IMR-90 (cell line): ENCODE data around the gene ARHGAP31. TPM values are rescaled to one million over a fixed set of nuclear protein-coding genes. Genes with fewer than 3 reads are reported as not detected.

ENCODE experiments used
- ATAC-seq: fragments of 200-7000 bp; cut with Tn5 transposase; 2 replicates; pipeline ENCODE4 v1.9.1; 2020; ENCODE audit warnings: low read depth, mild to moderate bottlenecking, moderate library complexity
- BruUV-seq: library from RNA; stranded (reverse); fragments of 400-500 nt; replicated peaks from 2 replicates; lab custom pipeline; 2021; lab: Mats Ljungman, UMichigan
- CTCF ChIA-PET: fragments of 300-600 bp; formaldehyde crosslinking; extraction: SDS; loops from one replicate; lab custom pipeline; 2021; ENCODE audit warnings: antibody characterized with exemption; lab: Yijun Ruan, JAX
- POLR2A ChIA-PET: fragments of 300-600 bp; sonication (Branson Sonifier 250); formaldehyde crosslinking; loops from one replicate; lab custom pipeline; 2022; ENCODE audit warnings: antibody characterized with exemption; ENCODE audit not compliant: unreplicated experiment; lab: Charles Lee
- DNase-seq: peaks from one replicate; pipeline ENCODE4 v3.0.0; 2013
- H2AFZ ChIP-seq: replicated peaks from 2 replicates; pipeline ENCODE3; 2013; ENCODE audit warnings: low read length, mild to moderate bottlenecking; ENCODE audit not compliant: poor library complexity
- H2AK5ac ChIP-seq: 2 replicates; pipeline ENCODE4 v1.6.1; 2013; ENCODE audit warnings: low read depth, low read length, inconsistent platforms
- H2AK9ac ChIP-seq: replicated peaks from 2 replicates; pipeline ENCODE3; 2013; ENCODE audit warnings: mild to moderate bottlenecking, low read depth, low read length, moderate library complexity; ENCODE audit not compliant: poor library complexity
- H2BK120ac ChIP-seq: 2 replicates; pipeline ENCODE4 v1.6.1; 2013; ENCODE audit warnings: low read depth, low read length, inconsistent platforms
- H2BK15ac ChIP-seq: 3 replicates; pipeline ENCODE4 v1.6.1; 2013; ENCODE audit warnings: low read depth, low read length, inconsistent platforms
- H2BK20ac ChIP-seq: 2 replicates; pipeline ENCODE4 v1.6.1; 2013; ENCODE audit warnings: low read depth, mild to moderate bottlenecking, inconsistent platforms, low read length, moderate library complexity
- H2BK5ac ChIP-seq: 2 replicates; pipeline ENCODE4 v1.6.1; 2013; ENCODE audit warnings: mild to moderate bottlenecking, low read depth, low read length, inconsistent platforms; ENCODE audit not compliant: poor library complexity, severe bottlenecking
- H3K14ac ChIP-seq: replicated peaks from 2 replicates; pipeline ENCODE4 v1.6.1; 2013; ENCODE audit warnings: low read depth, low read length, inconsistent platforms
- H3K18ac ChIP-seq: 2 replicates; pipeline ENCODE4 v1.6.1; 2013; ENCODE audit warnings: low read depth, low read length, control low read depth
- H3K23ac ChIP-seq: 2 replicates; pipeline ENCODE4 v1.6.1; 2013; ENCODE audit warnings: low read depth, low read length, inconsistent platforms
- H3K27ac ChIP-seq: 2 replicates; pipeline ENCODE4 v1.5.1; 2013; ENCODE audit warnings: mild to moderate bottlenecking, control low read depth, low read length; ENCODE audit not compliant: insufficient read depth
- H3K27me3 ChIP-seq: 2 replicates; pipeline ENCODE4 v1.6.1; 2013; ENCODE audit warnings: low read length; ENCODE audit not compliant: control insufficient read depth, insufficient read depth
- H3K36me3 ChIP-seq: 2 replicates; pipeline ENCODE4 v1.6.1; 2013; ENCODE audit warnings: low read length, mixed read lengths; ENCODE audit not compliant: control insufficient read depth, insufficient read depth
- H3K4ac ChIP-seq: 2 replicates; pipeline ENCODE4 v1.6.1; 2013; ENCODE audit warnings: low read depth, low read length, inconsistent platforms
- H3K4me1 ChIP-seq: 2 replicates; pipeline ENCODE4 v1.6.1; 2013; ENCODE audit warnings: low read length, mixed read lengths; ENCODE audit not compliant: control insufficient read depth, insufficient read depth
- H3K4me2 ChIP-seq: 2 replicates; pipeline ENCODE4 v1.6.1; 2013; ENCODE audit warnings: low read depth, mild to moderate bottlenecking, control low read depth, low read length, moderate library complexity
- H3K4me3 ChIP-seq: 2 replicates; pipeline ENCODE4 v1.5.1; 2013; ENCODE audit warnings: low read depth, mild to moderate bottlenecking, control low read depth, low read length, moderate library complexity; ENCODE audit not compliant: insufficient read depth
- H3K56ac ChIP-seq: 2 replicates; pipeline ENCODE4 v1.6.1; 2013; ENCODE audit warnings: low read length, inconsistent platforms; ENCODE audit not compliant: insufficient read depth; ENCODE audit errors: extremely low read depth
- H3K79me1 ChIP-seq, 2 experiments: 2 replicates each; pipeline ENCODE4 v1.6.1; 2013; ENCODE audit warnings: low read length in 2 of 2, inconsistent platforms in 1 of 2, low read depth in 1 of 2
- H3K9ac ChIP-seq: 2 replicates; pipeline ENCODE4 v1.6.1; 2013; ENCODE audit warnings: low read depth, low read length, control low read depth
- H3K9me1 ChIP-seq: 2 replicates; pipeline ENCODE4 v1.6.1; 2013; ENCODE audit warnings: low read length, inconsistent platforms; ENCODE audit not compliant: insufficient read depth
- H3K9me3 ChIP-seq: 2 replicates; pipeline ENCODE4 v1.6.1; 2013; ENCODE audit warnings: low read length; ENCODE audit not compliant: control insufficient read depth, insufficient read depth
- H4K20me1 ChIP-seq: 2 replicates; pipeline ENCODE4 v1.6.1; 2013; ENCODE audit warnings: low read length, inconsistent platforms; ENCODE audit not compliant: insufficient read depth
- H4K5ac ChIP-seq: 2 replicates; pipeline ENCODE4 v1.6.1; 2013; ENCODE audit warnings: mild to moderate bottlenecking, low read depth, low read length, control low read depth
- H4K8ac ChIP-seq, 2 experiments: 2 replicates each; pipeline ENCODE4 v1.6.1; 2013; ENCODE audit warnings: low read depth in 2 of 2, low read length in 2 of 2, control low read depth in 1 of 2, inconsistent platforms in 1 of 2
- H4K91ac ChIP-seq: 2 replicates; pipeline ENCODE4 v1.6.1; 2013; ENCODE audit warnings: low read depth, low read length, inconsistent platforms; ENCODE audit not compliant: insufficient read depth
- CEBPB ChIP-seq: IDR thresholded peaks from 2 replicates; pipeline ENCODE4 v1.6.1; 2012; ENCODE audit warnings: low read depth, low read length, improper control_type of control experiment
- CHD1 ChIP-seq: IDR thresholded peaks from 2 replicates; pipeline ENCODE4 v1.6.1; 2012; ENCODE audit warnings: low read depth, low read length, improper control_type of control experiment
- MAFK ChIP-seq: IDR thresholded peaks from 2 replicates; pipeline ENCODE4 v1.6.1; 2012; ENCODE audit warnings: low read depth, low read length, improper control_type of control experiment
- NFE2L2 ChIP-seq: fragments of 150-350 bp; IDR thresholded peaks from 2 replicates; pipeline ENCODE4 v1.6.1; 2016; ENCODE audit warnings: low read depth, mild to moderate bottlenecking, low read length
- SMC3 ChIP-seq: fragments of 150-350 bp; IDR thresholded peaks from 2 replicates; pipeline ENCODE4 v1.6.1; 2016; ENCODE audit warnings: low read depth, mild to moderate bottlenecking, antibody characterized with exemption, low read length, moderate library complexity
- WGBS, 2 experiments: methylation state at CpG; one replicate each; pipeline versions ENCODE4 v1.1.5 to v1.1.7; 2013; ENCODE audit warnings: missing lambda C conversion rate in 2 of 2; ENCODE audit not compliant: insufficient read length in 1 of 2; ENCODE audit errors: extremely low coverage in 2 of 2; 5-methylcytosine and 5-hydroxymethylcytosine counted together
- dilution Hi-C: fragments of 300-500 bp; cut with HindIII; formaldehyde crosslinking; loops from one replicate; pipeline ENCODE4 v1.14.3; 2018; ENCODE audit warnings: low sequenced_read_pairs; ENCODE audit not compliant: unreplicated experiment
- in situ Hi-C: fragments of 300-500 bp; cut with MboI; formaldehyde crosslinking; loops from 3 replicates; pipeline ENCODE4 v1.14.3; 2019; ENCODE audit warnings: low sequenced_read_pairs, inconsistent platforms, mixed read lengths
- intact Hi-C: fragments of 100-400 bp; cut with micrococcal nuclease; formaldehyde crosslinking; loops from 2 replicates; pipeline ENCODE4 v1.10.0; 2022
- polyA plus RNA-seq, 3 experiments: library from polyadenylated mRNA; depleted of rRNA; stranded (reverse); fragments of >200 nt; gene quantifications; 2 replicates each; pipeline ENCODE4 v1.2.3, GENCODE V29; 2012; ENCODE audit warnings: low replicate concordance in 1 of 3
- total RNA-seq: library from RNA; depleted of rRNA; stranded (reverse); fragments of >200 nt; gene quantifications from 2 replicates; pipeline ENCODE4 v1.2.3, GENCODE V29; 2012
- TF ChIP-seq, protein P1 (sequence below): fragments of 150-350 bp; IDR thresholded peaks from 2 replicates; pipeline ENCODE4 v1.6.1; 2016; ENCODE audit warnings: low read depth, mild to moderate bottlenecking, low read length, moderate library complexity, borderline replicate concordance
- TF ChIP-seq, protein P2 (sequence below): conservative IDR thresholded peaks from 2 replicates; pipeline ENCODE4 v1.5.1; 2012; ENCODE audit warnings: mild to moderate bottlenecking, low read depth, low read length, improper control_type of control experiment

The ARHGAP31 gene
- total and polyA plus RNA-seq, 2 of the 4 experiments (the other 2 are of a cell fraction), result 6.6 to 7.7 TPM

DNA sequence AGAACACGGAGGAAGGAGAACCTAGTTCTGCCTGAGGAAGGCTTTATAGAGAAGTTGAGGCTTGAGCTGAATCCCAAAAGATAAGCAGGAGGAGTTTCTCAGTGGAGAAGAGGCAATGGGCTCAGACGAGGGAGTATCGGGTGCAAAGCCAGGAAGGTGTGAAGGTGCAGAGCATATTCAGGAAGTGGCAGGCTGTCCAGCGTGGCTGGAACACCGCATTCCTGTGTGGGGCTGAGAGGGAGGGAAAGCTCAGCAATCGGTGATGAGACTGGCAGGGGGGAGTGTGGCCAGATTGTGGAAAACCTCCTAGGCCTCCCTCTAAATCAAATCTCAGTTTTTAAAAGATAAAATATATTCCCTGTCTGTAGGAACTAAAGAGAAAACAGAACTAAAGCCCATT is 63.0 kb downstream of the ARHGAP31 start:
- H3K14ac ChIP-seq, result peak overlapping the region; percentile 52
- H2BK120ac ChIP-seq, result no peak overlapping the region
- H4K91ac ChIP-seq, result no peak overlapping the region
- CTCF ChIA-PET, result no interaction called here
- 0 out of 2 replicates have a peak overlapping the region, but pooled peaks have one; percentile 7 for H2AK5ac ChIP-seq
- no peak overlapping the region for H2BK20ac ChIP-seq
- peaks cover 13% of the 10 kb centered on the region for H3K4me1 ChIP-seq
- POLR2A ChIA-PET, result no interaction called here
- TF ChIP-seq CHD1, result no peak
- no peak for TF ChIP-seq MAFK
- TF ChIP-seq SMC3, result no peak
- TF ChIP-seq, protein P1, sequence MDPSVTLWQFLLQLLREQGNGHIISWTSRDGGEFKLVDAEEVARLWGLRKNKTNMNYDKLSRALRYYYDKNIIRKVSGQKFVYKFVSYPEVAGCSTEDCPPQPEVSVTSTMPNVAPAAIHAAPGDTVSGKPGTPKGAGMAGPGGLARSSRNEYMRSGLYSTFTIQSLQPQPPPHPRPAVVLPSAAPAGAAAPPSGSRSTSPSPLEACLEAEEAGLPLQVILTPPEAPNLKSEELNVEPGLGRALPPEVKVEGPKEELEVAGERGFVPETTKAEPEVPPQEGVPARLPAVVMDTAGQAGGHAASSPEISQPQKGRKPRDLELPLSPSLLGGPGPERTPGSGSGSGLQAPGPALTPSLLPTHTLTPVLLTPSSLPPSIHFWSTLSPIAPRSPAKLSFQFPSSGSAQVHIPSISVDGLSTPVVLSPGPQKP, result no peak
- TF ChIP-seq CEBPB, result no peak
- TF ChIP-seq, protein P2, sequence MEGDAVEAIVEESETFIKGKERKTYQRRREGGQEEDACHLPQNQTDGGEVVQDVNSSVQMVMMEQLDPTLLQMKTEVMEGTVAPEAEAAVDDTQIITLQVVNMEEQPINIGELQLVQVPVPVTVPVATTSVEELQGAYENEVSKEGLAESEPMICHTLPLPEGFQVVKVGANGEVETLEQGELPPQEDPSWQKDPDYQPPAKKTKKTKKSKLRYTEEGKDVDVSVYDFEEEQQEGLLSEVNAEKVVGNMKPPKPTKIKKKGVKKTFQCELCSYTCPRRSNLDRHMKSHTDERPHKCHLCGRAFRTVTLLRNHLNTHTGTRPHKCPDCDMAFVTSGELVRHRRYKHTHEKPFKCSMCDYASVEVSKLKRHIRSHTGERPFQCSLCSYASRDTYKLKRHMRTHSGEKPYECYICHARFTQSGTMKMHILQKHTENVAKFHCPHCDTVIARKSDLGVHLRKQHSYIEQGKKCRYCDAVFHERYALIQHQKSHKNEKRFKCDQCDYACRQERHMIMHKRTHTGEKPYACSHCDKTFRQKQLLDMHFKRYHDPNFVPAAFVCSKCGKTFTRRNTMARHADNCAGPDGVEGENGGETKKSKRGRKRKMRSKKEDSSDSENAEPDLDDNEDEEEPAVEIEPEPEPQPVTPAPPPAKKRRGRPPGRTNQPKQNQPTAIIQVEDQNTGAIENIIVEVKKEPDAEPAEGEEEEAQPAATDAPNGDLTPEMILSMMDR, result no peak
- TF ChIP-seq NFE2L2, result no peak
- H3K27ac ChIP-seq, result no peak overlapping the region
- peaks cover 5 to 26% of the 10 kb centered on the region in 2 experiments for H3K79me1 ChIP-seq
- BruUV-seq, result no TSS peak
- H3K18ac ChIP-seq, result no peak overlapping the region
- H2AFZ ChIP-seq, result peak overlapping the region; percentile 28
- no peak overlapping the region for H3K56ac ChIP-seq
- no peak overlapping the region for H2AK9ac ChIP-seq
- H3K4me3 ChIP-seq, result no peak overlapping the region
- H3K9ac ChIP-seq, result no peak overlapping the region
- no peaks in the 10 kb centered on the region for H3K9me3 ChIP-seq
- peak overlapping the region; percentile 41 for H3K4me2 ChIP-seq
- H4K20me1 ChIP-seq, result peaks cover 3% of the 10 kb centered on the region; the same call in 1 of the 2 replicates
- dilution Hi-C loops (no loop called here), intact Hi-C loops (no loop called here), in situ Hi-C loops (no loop called here)
- no peak overlapping the region for H2BK15ac ChIP-seq
- no peak overlapping the region for H3K23ac ChIP-seq
- no peak overlapping the region for H2BK5ac ChIP-seq
- H3K4ac ChIP-seq, result peak overlapping the region; percentile 8; the same call in 1 of the 2 replicates
- H4K8ac ChIP-seq, result peak overlapping the region in 1 of 2 experiments; percentile 66; a peak in 2 of 4 replicates
- H3K36me3 ChIP-seq, result no peaks in the 10 kb centered on the region
- ATAC-seq (no peak; the same call in 1 of the 2 replicates), DNase-seq (no peak)
- peaks cover 8% of the 10 kb centered on the region for H3K9me1 ChIP-seq
- H3K27me3 ChIP-seq, result no peaks in the 10 kb centered on the region
- WGBS, 2 experiments, result 55% methylated on average over 2 of the region's 6 CpGs; no CpG with 5 or more reads in 1 of the 2 experiments
- H4K5ac ChIP-seq, result no peak overlapping the region
